Measurements from ENCODE around the gene AHRR. TPM values are rescaled to one million over a fixed set of nuclear protein-coding genes. Genes with fewer than 3 reads are reported as not detected.
"Not testable (repeated sequence)": the region's sequence is repeated elsewhere in the genome, so short reads cannot be mapped to it uniquely, and the experiment has no call there.

Gene AHRR
- total and polyA plus RNA-seq, 8 donors = 0.63 to 47.8 (median 1.1) TPM; not detected in 1

GRCh38 chr5:471750-472058 is 150.2 kb downstream of the AHRR start:
- peaks cover 21 to 46% (median 44%) of the 10 kb centered on the region in 4 donors for H3K4me1 ChIP-seq
- H3K36me3 ChIP-seq = peaks cover 1 to 33% (median 19%) of the 10 kb centered on the region in 4 donors
- H3K27me3 ChIP-seq = peaks cover 16 to 30% (median 17%) of the 10 kb centered on the region in 3 donors
- intact Hi-C loops (cut with DNase I; ENCODE audit: low total_unique reads) = no loop called here
- no peaks in the 10 kb centered on the region for H3K9me3 ChIP-seq
- 64 to 88% (median 69%) methylated on average over 6 of the region's 6 CpGs for WGBS, 5 donors
- DNase-seq = no peak
- peak overlapping the region in 4 of 5 donors; percentile 65 to 86 (median 85) for H3K27ac ChIP-seq
- TF ChIP-seq POLR2AphosphoS5 (IDR thresholded peaks at IDR 0.05) = no peak
- TF ChIP-seq EP300 (IDR thresholded peaks at IDR 0.05) = no peak
- no peak for TF ChIP-seq POLR2A (IDR thresholded peaks at IDR 0.05)
- no peak for TF ChIP-seq CTCF (IDR thresholded peaks at IDR 0.05)
- peak overlapping the region; percentile 90 to 99 (median 94) for H3K4me3 ChIP-seq

DNA sequence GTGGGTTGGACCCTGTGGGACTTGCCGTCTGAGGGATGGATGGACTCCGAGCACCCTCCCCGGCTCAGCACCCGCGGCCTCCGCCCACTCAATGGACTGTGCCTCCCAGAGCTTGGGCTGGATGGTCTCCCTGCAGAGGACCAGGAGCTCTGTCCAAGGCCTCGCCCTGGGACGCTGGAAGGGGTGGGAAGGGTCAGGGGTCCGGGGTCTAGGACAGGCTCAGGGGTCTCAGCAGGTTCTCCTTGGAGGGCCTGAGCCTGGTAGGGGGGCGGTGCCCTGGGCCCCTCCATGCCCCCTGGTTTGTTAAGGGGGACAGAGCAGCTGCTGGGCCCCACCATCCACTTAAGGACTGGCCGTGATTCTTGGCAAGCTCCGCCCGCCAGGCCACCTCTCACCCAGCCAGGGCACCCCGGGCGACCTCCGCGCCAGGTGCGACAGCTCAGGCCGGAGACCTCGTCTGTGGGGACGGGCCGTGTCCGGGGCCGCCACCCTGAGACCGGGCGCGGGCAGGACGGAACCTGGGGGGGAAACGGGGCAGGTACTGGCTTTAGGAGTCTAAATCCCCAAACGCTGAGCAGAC is 150.7 kb downstream of the AHRR start:
- Histone ChIP-seq H3K27ac (peak overlapping the region; percentile 65 to 86 (median 84)), H3K36me3 (peaks cover 0 to 29% (median 15%) of the 10 kb centered on the region in 4 donors), H3K4me1 (peaks cover 21 to 46% (median 44%) of the 10 kb centered on the region in 4 donors), H3K27me3 (peaks cover 16 to 35% (median 17%) of the 10 kb centered on the region in 3 donors), H3K9me3 (no peaks in the 10 kb centered on the region), H3K4me3 (peak overlapping the region; percentile 90 to 99 (median 94))
- peak; percentile 45 to 69 for DNase-seq
- TF ChIP-seq POLR2AphosphoS5 (IDR thresholded peaks at IDR 0.05) = no peak
- no peak for TF ChIP-seq CTCF (IDR thresholded peaks at IDR 0.05)
- TF ChIP-seq POLR2A (IDR thresholded peaks at IDR 0.05) = no peak
- TF ChIP-seq EP300 (IDR thresholded peaks at IDR 0.05) = no peak
- 8 to 34% (median 15%) methylated on average over 4 to 30 of the region's 30 CpGs for WGBS, 5 donors
- intact Hi-C loops (cut with DNase I; ENCODE audit: low total_unique reads) = no loop called here

GRCh38 chr5:472656-473550 is 151.4 kb downstream of the AHRR start:
- intact Hi-C loops (cut with DNase I; ENCODE audit: low total_unique reads) = no loop called here
- Histone ChIP-seq H3K4me3 (peak overlapping the region; percentile 90 to 99 (median 94)), H3K9me3 (no peaks in the 10 kb centered on the region), H3K4me1 (peaks cover 21 to 46% (median 44%) of the 10 kb centered on the region in 4 donors), H3K27me3 (peaks cover 16 to 42% (median 18%) of the 10 kb centered on the region in 3 donors), H3K27ac (peak overlapping the region; percentile 75 to 86 (median 84)), H3K36me3 (peaks cover 0 to 28% (median 12%) of the 10 kb centered on the region in 4 donors)
- WGBS, 5 donors = 0 to 1% (median 0%) methylated on average over 18 to 137 of the region's 137 CpGs
- TF ChIP-seq CTCF (IDR thresholded peaks at IDR 0.05) = no peak
- TF ChIP-seq POLR2AphosphoS5 (IDR thresholded peaks at IDR 0.05) = peak in 2 of 3 donors; percentile 74 to 76
- TF ChIP-seq EP300 (IDR thresholded peaks at IDR 0.05) = no peak
- TF ChIP-seq POLR2A (IDR thresholded peaks at IDR 0.05) = no peak
- peak; percentile 85 to 96 for DNase-seq

DNA sequence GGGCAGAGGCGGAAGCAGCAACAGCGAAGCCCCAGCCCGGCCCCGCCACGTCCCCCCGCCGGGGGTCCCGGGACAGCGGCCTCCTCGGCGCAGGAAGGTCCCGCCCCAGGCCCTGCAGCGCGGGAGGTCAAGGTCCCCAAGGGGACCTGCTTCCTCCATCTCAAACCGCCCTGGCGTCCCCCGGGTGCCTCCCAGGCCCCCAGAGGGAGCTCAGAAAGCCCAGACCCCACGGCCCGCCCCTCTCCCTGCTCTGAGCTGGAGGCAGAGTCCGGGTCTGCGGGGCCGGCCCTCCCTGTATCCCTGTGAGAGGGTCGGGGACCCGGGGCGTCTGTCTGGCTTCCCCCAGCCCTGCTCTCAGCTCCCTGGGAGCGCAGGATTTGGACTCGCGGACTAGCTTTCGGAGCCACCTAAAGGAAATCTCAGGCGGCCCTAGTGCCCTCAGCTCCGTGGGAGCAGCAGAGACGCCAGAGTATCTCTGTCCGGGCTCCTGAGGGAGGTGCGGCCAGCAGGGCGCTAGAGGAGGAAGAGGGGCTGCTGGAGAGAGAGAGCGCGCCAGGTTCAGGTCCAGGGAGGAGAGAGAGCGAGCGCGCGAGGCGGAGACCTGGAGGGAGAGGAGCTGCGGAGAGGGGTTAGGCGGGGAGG is 152.2 kb downstream of the AHRR start:
- peaks cover 0 to 25% (median 11%) of the 10 kb centered on the region in 4 donors for H3K36me3 ChIP-seq
- peak; percentile 37 to 77 for DNase-seq
- H3K27ac ChIP-seq = peak overlapping the region; percentile 66 to 86 (median 81)
- H3K4me1 ChIP-seq = peaks cover 21 to 46% (median 44%) of the 10 kb centered on the region in 4 donors
- no peak for TF ChIP-seq CTCF (IDR thresholded peaks at IDR 0.05)
- no peak for TF ChIP-seq EP300 (IDR thresholded peaks at IDR 0.05)
- TF ChIP-seq POLR2A (IDR thresholded peaks at IDR 0.05) = no peak
- no peak for TF ChIP-seq POLR2AphosphoS5 (IDR thresholded peaks at IDR 0.05)
- WGBS, 5 donors = 1 to 5% (median 2%) methylated on average over 28 to 44 of the region's 44 CpGs
- peaks cover 19 to 50% (median 25%) of the 10 kb centered on the region in 3 donors for H3K27me3 ChIP-seq
- H3K4me3 ChIP-seq = peak overlapping the region; percentile 90 to 99 (median 94)
- H3K9me3 ChIP-seq = no peaks in the 10 kb centered on the region
- intact Hi-C loops (cut with DNase I; ENCODE audit: low total_unique reads) = no loop called here

- intact Hi-C loops (cut with DNase I; ENCODE audit: low total_unique reads) = not testable (repeated sequence)
- 0 to 3% (median 0%) methylated on average over 2 to 44 of the region's 50 CpGs for WGBS, 5 donors
Measured at GRCh38 chr5:474232-474839, 152.8 kb downstream of the AHRR start.

More at GRCh38 chr5:474232-474839, 152.8 kb downstream of the AHRR start:
- peaks cover 24 to 57% (median 31%) of the 10 kb centered on the region in 3 donors for H3K27me3 ChIP-seq
- DNase-seq, H3K9me3 ChIP-seq, H3K27ac ChIP-seq: not testable (repeated sequence)
- peaks cover 21 to 46% (median 44%) of the 10 kb centered on the region in 4 donors for H3K4me1 ChIP-seq
- H3K36me3 ChIP-seq = peaks cover 0 to 18% (median 7%) of the 10 kb centered on the region in 4 donors
- H3K4me3 ChIP-seq = peak overlapping the region; percentile 90 to 99 (median 94)

All from stomach (tissue), 9 donors.